Ovary (tissue), 9 donors: Measurements from ENCODE around the gene EML6. TPM values are rescaled to one million over a fixed set of nuclear protein-coding genes. Genes with fewer than 3 reads are reported as not detected.

ENCODE experiments used
- DNase-seq, 5 donors: peaks; one replicate each; pipeline ENCODE4 v3.0.0-alpha.2; 2019 to 2020
- H3K27ac ChIP-seq, 2 donors: fragments of 200-600 bp; one replicate each; pipeline versions ENCODE4 v1.5.1 to v1.8.0; 2019 to 2022
- H3K27me3 ChIP-seq: fragments of 200-600 bp; one replicate; pipeline ENCODE4 v1.8.0; 2022
- H3K36me3 ChIP-seq: fragments of 200-600 bp; sonication (generic); one replicate; pipeline ENCODE4 v1.5.1; 2019
- H3K4me1 ChIP-seq: one replicate; pipeline ENCODE4 v1.8.1; 2013; ENCODE audit warnings: mild to moderate bottlenecking, moderate library complexity; ENCODE audit not compliant: insufficient read depth
- H3K4me3 ChIP-seq: fragments of 200-600 bp; sonication (generic); one replicate; pipeline ENCODE4 v1.5.1; 2017
- H3K9me3 ChIP-seq, 2 donors: fragments of 200-600 bp in 1 of 2; sonication (generic) in 1 of 2; one replicate each; pipeline versions ENCODE4 v1.5.1 to v1.8.1; 2013 to 2019; ENCODE audit warnings: mild to moderate bottlenecking in 1 of 2, moderate library complexity in 1 of 2
- CTCF ChIP-seq, 3 donors: fragments of 450-650 bp in 2 of 3; fragments of 200-600 bp in 1 of 3; IDR thresholded peaks; one replicate each; pipeline versions ENCODE4 v1.5.1 to v1.8.0; 2016 to 2022; ENCODE audit warnings: antibody characterized with exemption in 3 of 3, mild to moderate bottlenecking in 1 of 3
- EP300 ChIP-seq: sonication (generic); formaldehyde crosslinking; IDR thresholded peaks from one replicate; pipeline ENCODE4 v1.6.1; 2017; ENCODE audit warnings: antibody characterized with exemption
- POLR2A ChIP-seq: fragments of 450-650 bp; IDR thresholded peaks from one replicate; pipeline ENCODE4 v1.6.1; 2017; ENCODE audit warnings: antibody characterized with exemption, mild to moderate bottlenecking, moderate library complexity
- WGBS, 3 donors: extraction: QIAGEN DNeasy Blood & Tissue Kit in 1 of 3; methylation state at CpG; one replicate each; pipeline versions ENCODE4 v1.1.5 to v1.1.7; 2013 to 2017; 5-methylcytosine and 5-hydroxymethylcytosine counted together
- intact Hi-C, 4 donors: fragments of 100-400 bp; cut with DNase I; formaldehyde crosslinking; loops; one replicate each; pipeline versions ENCODE4 v1.11.0 to v1.15.1; 2022 to 2023
- polyA plus RNA-seq, 2 donors: library from polyadenylated mRNA; stranded (reverse); fragments of 200-250 nt in 1 of 2; fragments of 350-450 nt in 1 of 2; fragmentation: Illumina TruSeq in 1 of 2; extraction: RNeasy Lipid Tissue Mini Kit (QIAGEN cat#74804) in 1 of 2; gene quantifications; one replicate each; pipeline ENCODE4 v1.2.3, GENCODE V29; 2013 to 2014
- total RNA-seq, 7 donors: library from RNA; depleted of rRNA in 2 of 7; stranded (reverse); fragments of >200 nt in 2 of 7; fragmentation: NEBNext Ultra II Directional in 3 of 7; extraction: Animal tissue kit (Norgen Biotek cat#: 25700) in 3 of 7; gene quantifications; one replicate each; pipeline versions ENCODE4 v1.1.0 to v1.2.4, GENCODE V29; 2016 to 2023
- donor health status: DM: no; HTN: no; CAD: no; lungs with moderate emphysema.
- donor health status: DM: no; HTN: no; CAD: no.
- donor health status: Bipolar disorder and iron deficiency.
- donor health status: DM: yes; HTN: yes; CAD: no.
- donor health status: DM: no; HTN: no; CAD: no.
- donor health status: DM: yes; HTN: yes; CAD: no.

EML6 gene
- total and polyA plus RNA-seq, 9 donors: 0.22 to 3.7 (median 0.48) TPM

- H3K4me1 ChIP-seq: no peaks in the 10 kb centered on the region
- H3K27ac ChIP-seq: no peak overlapping the region
- intact Hi-C loops: no loop called here
- no peak overlapping the region for H3K4me3 ChIP-seq
- 75 to 78% (median 77%) methylated on average over 2 of the region's 2 CpGs for WGBS, 3 donors
- no peaks in the 10 kb centered on the region for H3K36me3 ChIP-seq
- no peaks in the 10 kb centered on the region for H3K9me3 ChIP-seq
- DNase-seq: no peak
- H3K27me3 ChIP-seq: no peaks in the 10 kb centered on the region
- no peak for TF ChIP-seq EP300
- no peak for TF ChIP-seq CTCF (IDR thresholded peaks at IDR 0.05)
- no peak for TF ChIP-seq POLR2A
These were observed 12.2 kb downstream of the EML6 start for GRCh38 chr2:54735636-54736035.

- Histone ChIP-seq H3K9me3 (no peaks in the 10 kb centered on the region), H3K27ac (no peak overlapping the region), H3K36me3 (no peaks in the 10 kb centered on the region), H3K27me3 (no peaks in the 10 kb centered on the region), H3K4me1 (no peaks in the 10 kb centered on the region), H3K4me3 (no peak overlapping the region)
- intact Hi-C loops: no loop called here
- TF ChIP-seq CTCF (IDR thresholded peaks at IDR 0.05): no peak
- TF ChIP-seq EP300: no peak
- TF ChIP-seq POLR2A: no peak
- DNase-seq: no peak
These were observed 14.8 kb downstream of the EML6 start for GRCh38 chr2:54738281-54738680.

GRCh38 chr2:54740333-54740732 lies 16.9 kb downstream of the EML6 start:
- WGBS, 3 donors: 70 to 76% (median 76%) methylated on average over 2 of the region's 2 CpGs
- Histone ChIP-seq H3K27ac (no peak overlapping the region), H3K9me3 (no peaks in the 10 kb centered on the region), H3K4me1 (no peaks in the 10 kb centered on the region), H3K4me3 (no peak overlapping the region), H3K36me3 (no peaks in the 10 kb centered on the region), H3K27me3 (no peaks in the 10 kb centered on the region)
- intact Hi-C loops: no loop called here
- TF ChIP-seq CTCF (IDR thresholded peaks at IDR 0.05) (no peak), EP300 (no peak), POLR2A (no peak)
- DNase-seq: no peak

GRCh38 chr2:54741250-54741649 lies 17.8 kb downstream of the EML6 start:
- Histone ChIP-seq H3K36me3 (no peaks in the 10 kb centered on the region), H3K4me1 (no peaks in the 10 kb centered on the region), H3K9me3 (no peaks in the 10 kb centered on the region), H3K27ac (no peak overlapping the region), H3K27me3 (no peaks in the 10 kb centered on the region), H3K4me3 (no peak overlapping the region)
- DNase-seq: no peak
- TF ChIP-seq CTCF (IDR thresholded peaks at IDR 0.05) (no peak), EP300 (no peak), POLR2A (no peak)
- 40 to 92% (median 86%) methylated on average over 1 of the region's 1 CpG for WGBS, 3 donors
- intact Hi-C loops: no loop called here

GRCh38 chr2:54750040-54750439 lies 26.6 kb downstream of the EML6 start:
- Histone ChIP-seq H3K4me3 (no peak overlapping the region), H3K36me3 (no peaks in the 10 kb centered on the region), H3K27ac (no peak overlapping the region), H3K4me1 (no peaks in the 10 kb centered on the region), H3K27me3 (no peaks in the 10 kb centered on the region), H3K9me3 (no peaks in the 10 kb centered on the region)
- TF ChIP-seq CTCF (IDR thresholded peaks at IDR 0.05) (no peak), EP300 (no peak), POLR2A (no peak)
- no peak for DNase-seq
- intact Hi-C loops: no loop called here
- 87 to 93% (median 91%) methylated on average over 5 of the region's 5 CpGs for WGBS, 3 donors
